H1 (cell line): ENCODE measurements around the gene GPR156. TPM values are rescaled to one million over a fixed set of nuclear protein-coding genes. Genes with fewer than 3 reads are reported as not detected.

Experiments used
- ATF3 ChIP-seq: IDR thresholded peaks from 2 replicates; pipeline ENCODE4 v1.6.1; 2011; ENCODE audit warnings: low read depth, mild to moderate bottlenecking, low read length; ENCODE audit not compliant: insufficient read depth
- NRF1 ChIP-seq: IDR thresholded peaks from 2 replicates; pipeline ENCODE4 v1.6.1; 2011; ENCODE audit warnings: mild to moderate bottlenecking, low read depth, low read length, improper control_type of control experiment
- POLR2A ChIP-seq, 2 experiments: IDR thresholded peaks; 1 replicate in 1 of 2; 2 replicates in 1 of 2; pipeline ENCODE4 v1.6.1; 2011; ENCODE audit warnings: low read depth in 2 of 2, low read length in 2 of 2, mild to moderate bottlenecking in 2 of 2; ENCODE audit errors: control extremely low read depth in 1 of 2
- RFX5 ChIP-seq: IDR thresholded peaks from 2 replicates; pipeline ENCODE4 v1.6.1; 2011; ENCODE audit warnings: low read depth, low read length, improper control_type of control experiment, borderline replicate concordance
- SIX5 ChIP-seq: IDR thresholded peaks from 2 replicates; pipeline ENCODE4 v1.6.1; 2011; ENCODE audit warnings: mild to moderate bottlenecking, low read depth, low read length
- SUZ12 ChIP-seq: fragments of 200-600 bp; sonication (generic); IDR thresholded peaks from 2 replicates; pipeline ENCODE4 v1.6.1; 2012; ENCODE audit warnings: mild to moderate bottlenecking, inconsistent platforms, low read length, moderate library complexity, mixed read lengths
- polyA plus RNA-seq, 7 experiments: library from polyadenylated mRNA; depleted of rRNA in 3 of 7; stranded (reverse) in 5 of 7; unstranded in 2 of 7; fragments of >200 nt in 5 of 7; fragments of 200-250 nt in 2 of 7; gene quantifications; 1 replicate in 5 of 7; 2 replicates in 1 of 7; 4 replicates in 1 of 7; pipeline versions ENCODE4 v1.2.1 to v1.2.3, GENCODE V29; 2011 to 2013; ENCODE audit warnings: missing spikeins in 2 of 7, mixed read lengths in 2 of 7
- total RNA-seq: library from RNA; stranded (reverse); fragmentation: NEBNext Ultra II Directional; extraction: Animal tissue kit (Norgen Biotek cat#: 25700); gene quantifications from 2 replicates; pipeline ENCODE4 v1.2.1, GENCODE V29; 2021
- TF ChIP-seq, protein P1 (sequence below), 3 experiments: IDR thresholded peaks; 1 replicate in 2 of 3; 2 replicates in 1 of 3; pipeline versions ENCODE4 v1.5.1 to v1.6.1; 2011; ENCODE audit warnings: low read length in 3 of 3, mild to moderate bottlenecking in 3 of 3, inconsistent platforms in 2 of 3, low read depth in 1 of 3, moderate library complexity in 1 of 3; ENCODE audit not compliant: insufficient read depth in 1 of 3; ENCODE audit errors: control extremely low read depth in 1 of 3
- TF ChIP-seq, protein P2 (sequence below): IDR thresholded peaks from 2 replicates; pipeline ENCODE4 v1.6.1; 2012; ENCODE audit warnings: inconsistent platforms

The GPR156 gene
- total and polyA plus RNA-seq, 2 of the 8 experiments (the other 6 are each of a cell fraction or from before 2014, with no cell fraction given), result 1.6 to 1.8 TPM

GRCh38 chr3:120281261-120281660, 3.8 kb downstream of the GPR156 start (continued):
- TF ChIP-seq, protein P1, sequence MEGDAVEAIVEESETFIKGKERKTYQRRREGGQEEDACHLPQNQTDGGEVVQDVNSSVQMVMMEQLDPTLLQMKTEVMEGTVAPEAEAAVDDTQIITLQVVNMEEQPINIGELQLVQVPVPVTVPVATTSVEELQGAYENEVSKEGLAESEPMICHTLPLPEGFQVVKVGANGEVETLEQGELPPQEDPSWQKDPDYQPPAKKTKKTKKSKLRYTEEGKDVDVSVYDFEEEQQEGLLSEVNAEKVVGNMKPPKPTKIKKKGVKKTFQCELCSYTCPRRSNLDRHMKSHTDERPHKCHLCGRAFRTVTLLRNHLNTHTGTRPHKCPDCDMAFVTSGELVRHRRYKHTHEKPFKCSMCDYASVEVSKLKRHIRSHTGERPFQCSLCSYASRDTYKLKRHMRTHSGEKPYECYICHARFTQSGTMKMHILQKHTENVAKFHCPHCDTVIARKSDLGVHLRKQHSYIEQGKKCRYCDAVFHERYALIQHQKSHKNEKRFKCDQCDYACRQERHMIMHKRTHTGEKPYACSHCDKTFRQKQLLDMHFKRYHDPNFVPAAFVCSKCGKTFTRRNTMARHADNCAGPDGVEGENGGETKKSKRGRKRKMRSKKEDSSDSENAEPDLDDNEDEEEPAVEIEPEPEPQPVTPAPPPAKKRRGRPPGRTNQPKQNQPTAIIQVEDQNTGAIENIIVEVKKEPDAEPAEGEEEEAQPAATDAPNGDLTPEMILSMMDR (IDR thresholded peaks at IDR 0.05; ENCODE audit: control extremely low read depth in 1 of 3, insufficient read depth in 1 of 3, low read depth in 1 of 3, low read length in 3 of 3), result no peak
- TF ChIP-seq NRF1 (no peak), SIX5 (no peak), POLR2A (IDR thresholded peaks at IDR 0.05; ENCODE audit: control extremely low read depth in 1 of 2, low read depth in 2 of 2, low read length in 2 of 2) (no peak), ATF3 (no peak), RFX5 (no peak), SUZ12 (no peak)
- TF ChIP-seq, protein P2, sequence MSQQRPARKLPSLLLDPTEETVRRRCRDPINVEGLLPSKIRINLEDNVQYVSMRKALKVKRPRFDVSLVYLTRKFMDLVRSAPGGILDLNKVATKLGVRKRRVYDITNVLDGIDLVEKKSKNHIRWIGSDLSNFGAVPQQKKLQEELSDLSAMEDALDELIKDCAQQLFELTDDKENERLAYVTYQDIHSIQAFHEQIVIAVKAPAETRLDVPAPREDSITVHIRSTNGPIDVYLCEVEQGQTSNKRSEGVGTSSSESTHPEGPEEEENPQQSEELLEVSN, result no peak
- TF ChIP-seq, all 59 proteins: peak for 0
